Adrenal gland (tissue), 12 donors: ENCODE results near the gene LPCAT2. TPM values are rescaled to one million over a fixed set of nuclear protein-coding genes. Genes with fewer than 3 reads are reported as not detected.

Source experiments
- DNase-seq, 7 donors: peaks; one replicate each; pipeline ENCODE4 v3.0.0-alpha.2; 2019 to 2020
- H3K27ac ChIP-seq, 5 donors: fragments of 200-600 bp; sonication (generic) in 4 of 5; 1 replicate in 3 of 5; 2 replicates in 2 of 5; pipeline versions ENCODE4 v1.5.1 to v1.8.0; 2016 to 2020; ENCODE audit warnings: mild to moderate bottlenecking in 1 of 5
- H3K27me3 ChIP-seq: fragments of 200-600 bp; 2 replicates; pipeline ENCODE4 v1.8.0; 2021
- H3K36me3 ChIP-seq, 2 donors: fragments of 200-600 bp; replicated peaks in 1 of 2; 1 replicate in 1 of 2; 2 replicates in 1 of 2; pipeline versions ENCODE4 v1.5.1 to v1.8.0; 2018 to 2022
- H3K4me1 ChIP-seq, 2 donors: fragments of 200-600 bp; replicated peaks in 1 of 2; 1 replicate in 1 of 2; 2 replicates in 1 of 2; pipeline versions ENCODE4 v1.5.1 to v1.8.0; 2018 to 2021
- H3K4me3 ChIP-seq, 4 donors: fragments of 200-600 bp; sonication (generic) in 3 of 4; one replicate each; pipeline ENCODE4 v1.5.1; 2016 to 2018
- H3K9me3 ChIP-seq, 3 donors: fragments of 200-600 bp; sonication (generic) in 1 of 3; replicated peaks in 1 of 3; 1 replicate in 2 of 3; 2 replicates in 1 of 3; pipeline versions ENCODE4 v1.5.1 to v1.8.0; 2016 to 2021
- POLR2A ChIP-seq, 2 donors: fragments of 450-650 bp; IDR thresholded peaks; one replicate each; pipeline ENCODE4 v1.6.1; 2017; ENCODE audit warnings: antibody characterized with exemption in 2 of 2, mild to moderate bottlenecking in 2 of 2, moderate library complexity in 1 of 2
- WGBS, 4 donors: extraction: QIAGEN DNeasy Blood & Tissue Kit in 2 of 4; methylation state at CpG; one replicate each; pipeline versions ENCODE4 v1.1.5 to v1.1.7; 2013 to 2017; 5-methylcytosine and 5-hydroxymethylcytosine counted together
- intact Hi-C, 2 donors: fragments of 100-400 bp; cut with DNase I; formaldehyde crosslinking; loops; one replicate each; pipeline versions ENCODE4 v1.14.1 to v1.15.0; 2022 to 2023
- polyA plus RNA-seq, 3 donors: library from polyadenylated mRNA; stranded (reverse); fragments of 200-250 nt in 2 of 3; fragments of 350-450 nt in 1 of 3; fragmentation: Illumina TruSeq in 1 of 3; extraction: RNeasy Lipid Tissue Mini Kit (QIAGEN cat#74804) in 1 of 3; gene quantifications; one replicate each; pipeline ENCODE4 v1.2.3, GENCODE V29; 2013 to 2014
- total RNA-seq, 9 donors: library from RNA; depleted of rRNA in 4 of 9; stranded (reverse); fragments of >200 nt in 4 of 9; fragments of 120-200 nt in 1 of 9; fragmentation: NEBNext Ultra II Directional in 1 of 9; extraction: Animal tissue kit (Norgen Biotek cat#: 25700) in 1 of 9; gene quantifications; one replicate each; pipeline versions ENCODE4 v1.1.0 to v1.2.4, GENCODE V29; 2013 to 2023
- TF ChIP-seq, protein P1 (sequence below), 6 experiments: fragments of 450-650 bp in 4 of 6; fragments of 200-600 bp in 2 of 6; sonication (generic) in 1 of 6; IDR thresholded peaks; 1 replicate in 5 of 6; 2 replicates in 1 of 6; pipeline versions ENCODE4 v1.5.1 to v1.8.0; 2016 to 2021; ENCODE audit warnings: antibody characterized with exemption in 6 of 6, mild to moderate bottlenecking in 2 of 6, moderate library complexity in 1 of 6
- donor health status: healthy with polysubstance abuse.
- donor health status: Bipolar disorder and iron deficiency.
- donor health status: DM: yes; HTN: yes; CAD: no.
- donor health status: DM: no; HTN: no; CAD: no.
- donor health status: DM: no; HTN: no; CAD: no.
- donor health status: DM: yes; HTN: yes; CAD: no.

Gene LPCAT2
- total and polyA plus RNA-seq, 12 donors = 7.1 to 33.1 (median 16.4) TPM

DNA sequence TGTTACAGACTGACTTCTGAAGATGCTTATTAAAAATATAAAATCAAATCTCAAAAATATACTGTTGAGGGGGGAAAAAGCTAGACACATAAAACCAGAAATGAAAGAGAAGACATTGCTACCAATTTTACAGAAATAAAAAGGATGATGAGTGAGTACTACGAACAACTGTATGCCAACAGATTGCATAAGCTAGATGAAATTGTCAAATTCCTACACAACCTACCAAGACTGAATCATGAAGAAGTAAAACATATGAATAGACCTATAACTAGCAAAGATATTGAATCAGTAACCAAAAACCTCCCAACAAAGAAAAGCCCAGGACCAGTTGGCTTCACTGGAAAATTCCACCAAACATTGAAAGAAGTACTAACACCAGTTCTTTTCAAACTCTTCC is 54.1 kb downstream of the LPCAT2 start:
- intact Hi-C loops = no loop called here
- no peaks in the 10 kb centered on the region for H3K36me3 ChIP-seq
- no peaks in the 10 kb centered on the region for H3K27me3 ChIP-seq
- H3K4me1 ChIP-seq = peaks cover 0 to 13% of the 10 kb centered on the region in 2 donors
- TF ChIP-seq POLR2A (IDR thresholded peaks at IDR 0.05) = no peak
- TF ChIP-seq, protein P1, sequence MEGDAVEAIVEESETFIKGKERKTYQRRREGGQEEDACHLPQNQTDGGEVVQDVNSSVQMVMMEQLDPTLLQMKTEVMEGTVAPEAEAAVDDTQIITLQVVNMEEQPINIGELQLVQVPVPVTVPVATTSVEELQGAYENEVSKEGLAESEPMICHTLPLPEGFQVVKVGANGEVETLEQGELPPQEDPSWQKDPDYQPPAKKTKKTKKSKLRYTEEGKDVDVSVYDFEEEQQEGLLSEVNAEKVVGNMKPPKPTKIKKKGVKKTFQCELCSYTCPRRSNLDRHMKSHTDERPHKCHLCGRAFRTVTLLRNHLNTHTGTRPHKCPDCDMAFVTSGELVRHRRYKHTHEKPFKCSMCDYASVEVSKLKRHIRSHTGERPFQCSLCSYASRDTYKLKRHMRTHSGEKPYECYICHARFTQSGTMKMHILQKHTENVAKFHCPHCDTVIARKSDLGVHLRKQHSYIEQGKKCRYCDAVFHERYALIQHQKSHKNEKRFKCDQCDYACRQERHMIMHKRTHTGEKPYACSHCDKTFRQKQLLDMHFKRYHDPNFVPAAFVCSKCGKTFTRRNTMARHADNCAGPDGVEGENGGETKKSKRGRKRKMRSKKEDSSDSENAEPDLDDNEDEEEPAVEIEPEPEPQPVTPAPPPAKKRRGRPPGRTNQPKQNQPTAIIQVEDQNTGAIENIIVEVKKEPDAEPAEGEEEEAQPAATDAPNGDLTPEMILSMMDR (IDR thresholded peaks at IDR 0.05) = no peak
- DNase-seq = no peak
- 88 to 95% (median 92%) methylated on average over 1 of the region's 1 CpG for WGBS, 4 donors
- H3K9me3 ChIP-seq = no peaks in the 10 kb centered on the region
- no peak overlapping the region for H3K4me3 ChIP-seq
- no peak overlapping the region for H3K27ac ChIP-seq

DNA sequence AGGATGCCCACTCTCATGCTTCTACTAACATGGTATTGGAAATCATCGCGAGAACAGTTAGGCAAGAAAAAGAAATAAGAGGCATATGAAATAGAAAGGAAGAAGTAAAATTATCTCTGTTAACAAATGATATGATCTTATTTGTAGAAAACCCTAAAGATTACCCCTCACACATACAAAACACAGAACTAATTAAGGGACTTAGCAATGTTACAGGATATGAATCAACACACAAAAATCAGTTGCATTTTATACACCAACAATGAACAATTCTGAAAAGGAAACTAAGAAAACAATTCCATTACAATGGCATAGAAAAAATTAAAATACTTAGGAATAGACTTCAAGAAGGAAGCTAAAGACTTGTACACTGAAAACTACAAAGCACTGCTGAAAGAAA is 54.9 kb downstream of the LPCAT2 start:
- intact Hi-C loops = no loop called here
- Histone ChIP-seq H3K27ac (no peak overlapping the region), H3K36me3 (no peaks in the 10 kb centered on the region), H3K27me3 (no peaks in the 10 kb centered on the region), H3K9me3 (no peaks in the 10 kb centered on the region), H3K4me1 (peaks cover 0 to 19% of the 10 kb centered on the region in 2 donors), H3K4me3 (no peak overlapping the region)
- no peak for DNase-seq
- TF ChIP-seq, protein P1 (IDR thresholded peaks at IDR 0.05) = no peak
- TF ChIP-seq POLR2A (IDR thresholded peaks at IDR 0.05) = no peak
- WGBS, 4 donors = 89 to 98% (median 95%) methylated on average over 2 of the region's 2 CpGs

GRCh38 chr16:55565086-55565485 is 56.2 kb downstream of the LPCAT2 start:
- TF ChIP-seq, protein P1 (IDR thresholded peaks at IDR 0.05) = no peak
- TF ChIP-seq POLR2A (IDR thresholded peaks at IDR 0.05) = no peak
- DNase-seq = no peak
- Histone ChIP-seq H3K36me3 (no peaks in the 10 kb centered on the region), H3K27me3 (no peaks in the 10 kb centered on the region), H3K4me3 (no peak overlapping the region), H3K4me1 (peaks cover 0 to 13% of the 10 kb centered on the region in 2 donors), H3K9me3 (no peaks in the 10 kb centered on the region), H3K27ac (no peak overlapping the region)
- 75 to 86% (median 82%) methylated on average over 1 of the region's 1 CpG for WGBS, 4 donors
- intact Hi-C loops = no loop called here

DNA sequence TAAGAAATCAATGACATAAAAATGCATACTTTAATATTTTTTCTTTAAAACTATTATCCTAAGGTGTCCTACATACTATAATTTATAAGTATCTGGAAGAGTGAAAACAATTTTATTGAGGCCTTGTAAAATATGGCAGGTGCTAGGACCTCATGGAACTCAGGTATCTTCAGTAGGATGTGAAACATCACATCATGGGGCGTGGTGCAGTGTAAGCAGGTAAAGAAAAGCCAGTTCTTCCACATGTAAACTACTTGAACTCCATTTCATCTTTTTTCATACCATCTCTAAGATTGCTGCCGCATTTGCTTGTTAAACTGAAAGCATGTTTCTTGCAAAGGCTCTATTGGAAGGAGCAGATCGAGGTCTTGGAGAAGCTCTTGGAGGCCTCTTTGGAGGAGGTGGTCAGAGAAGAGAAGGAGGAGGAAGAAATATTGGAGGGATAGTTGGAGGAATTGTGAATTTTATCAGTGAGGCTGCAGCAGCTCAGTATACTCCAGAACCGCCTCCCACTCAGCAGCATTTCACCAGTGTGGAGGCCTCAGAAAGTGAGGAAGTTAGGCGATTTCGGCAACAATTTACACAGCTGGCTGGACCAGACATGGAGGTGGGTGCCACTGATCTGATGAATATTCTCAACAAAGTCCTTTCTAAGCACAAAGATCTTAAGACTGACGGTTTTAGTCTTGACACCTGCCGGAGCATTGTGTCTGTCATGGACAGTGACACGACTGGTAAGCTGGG is 57.7 kb downstream of the LPCAT2 start, which contains the start of gene CAPNS2:
Gene CAPNS2 (plus strand): TSS at position 253 of the 744 bp plus-strand sequence. CDS start 73 bp downstream, at position 326.
- intact Hi-C loops = no loop called here
- H3K4me1 ChIP-seq = peaks cover 0 to 13% of the 10 kb centered on the region in 2 donors
- TF ChIP-seq, protein P1 (IDR thresholded peaks at IDR 0.05) = no peak
- TF ChIP-seq POLR2A (IDR thresholded peaks at IDR 0.05) = no peak
- H3K27ac ChIP-seq = peak within 1 kb of the TSS in 1 of 5 donors; percentile 9
- no peak within 1 kb of the TSS for H3K4me3 ChIP-seq
- H3K9me3 ChIP-seq = no peaks in the 10 kb centered on the region
- WGBS, 4 donors = 90 to 94% (median 92%) methylated on average over 9 of the region's 9 CpGs
- H3K36me3 ChIP-seq = no peaks in the 10 kb centered on the region
- DNase-seq = no peak
- no peaks in the 10 kb centered on the region for H3K27me3 ChIP-seq
